A549 (cell line): Measurements from ENCODE around the gene ACOXL. TPM values are rescaled to one million over a fixed set of nuclear protein-coding genes. Genes with fewer than 3 reads are reported as not detected.

ENCODE experiments used
- ATAC-seq, 2 experiments: fragments of 200-7000 bp in 1 of 2; fragments of >200 bp in 1 of 2; cut with Nextera tagmentation in 1 of 2; cut with Tn5 transposase in 1 of 2; 3 replicates each; pipeline versions ENCODE4 v1.8.0 to v1.9.1; 2018 to 2020; ENCODE audit warnings: mild to moderate bottlenecking in 1 of 2, moderate library complexity in 1 of 2
- CTCF ChIA-PET: fragments of 300-600 bp; sonication (Branson Sonifier 250); formaldehyde crosslinking; extraction: SDS; loops from one replicate; lab custom pipeline; 2021; ENCODE audit warnings: antibody characterized with exemption, inconsistent platforms; lab: Yijun Ruan, JAX
- POLR2A ChIA-PET: fragments of 350-600 bp; formaldehyde crosslinking; extraction: SDS; loops from one replicate; lab custom pipeline; 2021; ENCODE audit warnings: antibody characterized with exemption, inconsistent platforms; lab: Yijun Ruan, JAX
- DNase-seq, 2 experiments: peaks; one replicate each; pipeline versions ENCODE4 v3.0.0 to v3.0.0-alpha.2; 2011 to 2016; ENCODE audit warnings: low read depth in 1 of 2, low spot score in 1 of 2
- FAIRE-seq: peaks from 2 replicates; lab custom pipeline; 2011; peaks lifted over from hg19 to GRCh38; lab: Jason Lieb, UNC
- H3K27ac ChIP-seq, 2 experiments: fragments of >200 bp; sonication (Bioruptor Twin); formaldehyde crosslinking; 3 replicates each; pipeline ENCODE4 v1.5.1; 2016 to 2017
- H3K4me1 ChIP-seq: fragments of >200 bp; sonication (Bioruptor Twin); formaldehyde crosslinking; 3 replicates; pipeline ENCODE4 v1.6.1; 2016
- H3K4me2 ChIP-seq: fragments of >200 bp; sonication (Bioruptor Twin); formaldehyde crosslinking; 3 replicates; pipeline ENCODE4 v1.6.1; 2016
- H3K4me3 ChIP-seq: fragments of >200 bp; sonication (Bioruptor Twin); formaldehyde crosslinking; 3 replicates; pipeline ENCODE4 v1.5.1; 2016
- H3K9me3 ChIP-seq: fragments of >200 bp; sonication (Bioruptor Twin); formaldehyde crosslinking; 3 replicates; pipeline ENCODE4 v1.6.1; 2016
- BHLHE40 ChIP-seq: IDR thresholded peaks from 2 replicates; pipeline ENCODE4 v1.6.1; 2012; ENCODE audit warnings: low read depth, low read length, inconsistent platforms
- CBX8 ChIP-seq: fragments of 200-600 bp; sonication (generic); IDR thresholded peaks from 2 replicates; pipeline ENCODE4 v1.6.1; 2016
- CTCF ChIP-seq: fragments of >200 bp; sonication (Bioruptor Twin); formaldehyde crosslinking; IDR thresholded peaks from 3 replicates; pipeline ENCODE4 v1.5.1; 2016
- E2F6 ChIP-seq: IDR thresholded peaks from 2 replicates; pipeline ENCODE4 v1.6.1; 2012; ENCODE audit warnings: low read depth, borderline replicate concordance
- EHMT2 ChIP-seq: fragments of 200-600 bp; sonication (generic); IDR thresholded peaks from 2 replicates; pipeline ENCODE4 v1.6.1; 2016; ENCODE audit warnings: antibody characterized with exemption, low read depth, mild to moderate bottlenecking, moderate library complexity
- ELK1 ChIP-seq: fragments of 150-350 bp; IDR thresholded peaks from 2 replicates; pipeline ENCODE4 v1.6.1; 2014; ENCODE audit warnings: low read depth, mild to moderate bottlenecking, low read length
- FOSL2 ChIP-seq, 2 experiments: fragments of 450-650 bp in 1 of 2; fragments of >200 bp in 1 of 2; sonication (Bioruptor Twin) in 1 of 2; formaldehyde crosslinking; IDR thresholded peaks; 2 replicates each; pipeline versions ENCODE4 v1.5.0 to v1.6.1; 2016 to 2020; ENCODE audit warnings: mild to moderate bottlenecking in 1 of 2, moderate library complexity in 1 of 2
- HES2 ChIP-seq: fragments of >200 bp; sonication (Bioruptor Twin); formaldehyde crosslinking; IDR thresholded peaks from 2 replicates; pipeline ENCODE4 v1.6.1; 2016
- HEYL ChIP-seq: fragments of 250-450 bp; sonication (Bioruptor Pico); IDR thresholded peaks from 2 replicates; pipeline ENCODE4 v1.8.0; 2021; ENCODE audit warnings: mild to moderate bottlenecking, moderate library complexity
- HOXB5 ChIP-seq: fragments of 250-450 bp; sonication (Bioruptor Pico); IDR thresholded peaks from 2 replicates; pipeline ENCODE4 v1.5.0; 2020; ENCODE audit warnings: mild to moderate bottlenecking, moderate library complexity
- JUN ChIP-seq, 2 experiments: fragments of >200 bp; sonication (Bioruptor Twin); formaldehyde crosslinking; IDR thresholded peaks; 2 replicates in 1 of 2; 3 replicates in 1 of 2; pipeline ENCODE4 v1.6.1; 2016 to 2017
- NFE2L2 ChIP-seq: fragments of 150-350 bp; conservative IDR thresholded peaks from 2 replicates; pipeline ENCODE4 v1.6.1; 2014; ENCODE audit warnings: low read length
- NPAS2 ChIP-seq: fragments of 250-450 bp; sonication (Bioruptor Pico); IDR thresholded peaks from 2 replicates; pipeline ENCODE4 v1.8.0; 2022; ENCODE audit warnings: mild to moderate bottlenecking, moderate library complexity, borderline replicate concordance
- PBX3 ChIP-seq: IDR thresholded peaks from 2 replicates; pipeline ENCODE4 v1.6.1; 2012
- PHF8 ChIP-seq: fragments of 200-600 bp; sonication (generic); IDR thresholded peaks from 2 replicates; pipeline ENCODE4 v1.6.1; 2016; ENCODE audit warnings: low read depth, mild to moderate bottlenecking, antibody characterized with exemption, moderate library complexity, borderline replicate concordance
- RAD21 ChIP-seq, 2 experiments: fragments of >200 bp in 1 of 2; sonication (Bioruptor Twin) in 1 of 2; formaldehyde crosslinking in 1 of 2; IDR thresholded peaks in 1 of 2; conservative IDR thresholded peaks in 1 of 2; 2 replicates in 1 of 2; 3 replicates in 1 of 2; pipeline ENCODE4 v1.6.1; 2012 to 2018; ENCODE audit warnings: inconsistent platforms in 1 of 2
- RARB ChIP-seq: fragments of 250-450 bp; sonication (Bioruptor Pico); IDR thresholded peaks from 2 replicates; pipeline ENCODE4 v1.8.0; 2021; ENCODE audit warnings: mild to moderate bottlenecking, moderate library complexity
- RCOR1 ChIP-seq: fragments of 150-350 bp; IDR thresholded peaks from 2 replicates; pipeline ENCODE4 v1.6.1; 2014; ENCODE audit warnings: antibody characterized with exemption, low read length, low read depth
- RNF2 ChIP-seq: fragments of 200-600 bp; sonication (generic); IDR thresholded peaks from 2 replicates; pipeline ENCODE4 v1.6.1; 2016; ENCODE audit warnings: low read depth, mild to moderate bottlenecking, antibody characterized with exemption, moderate library complexity, borderline replicate concordance
- SMC3 ChIP-seq: fragments of >200 bp; sonication (Bioruptor Twin); formaldehyde crosslinking; IDR thresholded peaks from 3 replicates; pipeline ENCODE4 v1.6.1; 2018; ENCODE audit warnings: inconsistent platforms
- ZC3H11A ChIP-seq: fragments of 450-650 bp; IDR thresholded peaks from 2 replicates; pipeline ENCODE4 v1.6.1; 2014; ENCODE audit warnings: antibody characterized with exemption, mild to moderate bottlenecking
- ZFP36 ChIP-seq: fragments of 450-650 bp; IDR thresholded peaks from 2 replicates; pipeline ENCODE4 v1.6.1; 2014; ENCODE audit warnings: borderline replicate concordance; ENCODE audit not compliant: partially characterized antibody
- ZSCAN20 ChIP-seq: fragments of 250-450 bp; sonication (Bioruptor Pico); IDR thresholded peaks from 2 replicates; pipeline ENCODE4 v1.8.0; 2022; ENCODE audit warnings: mild to moderate bottlenecking, moderate library complexity
- WGBS: methylation state at CpG from one replicate; pipeline ENCODE4 v1.1.6; 2017; ENCODE audit errors: missing lambda C conversion rate; 5-methylcytosine and 5-hydroxymethylcytosine counted together
- polyA plus RNA-seq, 4 experiments: library from polyadenylated mRNA; depleted of rRNA in 3 of 4; stranded (reverse); fragments of >200 nt; fragmentation: RNase III in 1 of 4; extraction: RNeasy Plus Mini Kit Qiagen cat#74134 plus additional on column Dnase treatment in 1 of 4; gene quantifications; 2 replicates in 3 of 4; 3 replicates in 1 of 4; pipeline ENCODE4 v1.2.3, GENCODE V29; 2011 to 2017

The ACOXL gene
- polyA plus RNA-seq, 2 of the 4 experiments (the other 2 are of a cell fraction) = not detected

GRCh38 chr2:110755491-110756078 is 23.2 kb downstream of the ACOXL start:
- FAIRE-seq = no peak
- no peak overlapping the region for H3K27ac ChIP-seq

GRCh38 chr2:110759411-110759810 is 27.0 kb downstream of the ACOXL start:
- POLR2A ChIA-PET = no interaction called here
- ATAC-seq = no peak

More at GRCh38 chr2:110755491-110756078, 23.2 kb downstream of the ACOXL start:
- no peak overlapping the region for H3K4me2 ChIP-seq
- WGBS = 2% methylated on average over 4 of the region's 4 CpGs
- peaks cover 20% of the 10 kb centered on the region for H3K9me3 ChIP-seq
- ATAC-seq = no peak
- H3K4me3 ChIP-seq = no peak overlapping the region
- POLR2A ChIA-PET = no interaction called here
- CTCF ChIA-PET = interaction anchor here (0.6 to 2.8 kb wide), 16 partner anchors 9 to 103 kb away, joined by 3 to 11 read pairs (median 4); no protein-coding TSS in a partner anchor
- DNase-seq = peak in 1 of 2 experiments; percentile 14
- TF ChIP-seq RCOR1 (no peak), RAD21 (conservative IDR thresholded peaks at IDR 0.05 in 1 of 2, IDR thresholded peaks at IDR 0.05 in 1 of 2) (peak; percentile 61 to 72), SMC3 (peak; percentile 57), CTCF (peak; percentile 67)
- H3K4me1 ChIP-seq = no peaks in the 10 kb centered on the region

GRCh38 chr2:110764931-110765330 is 32.6 kb downstream of the ACOXL start:
- Histone ChIP-seq H3K9me3 (peaks cover 2% of the 10 kb centered on the region; the same call in 1 of the 3 replicates), H3K27ac (no peak overlapping the region), H3K4me1 (no peaks in the 10 kb centered on the region), H3K4me2 (no peak overlapping the region), H3K4me3 (no peak overlapping the region)
- FAIRE-seq (no peak), DNase-seq (no peak), ATAC-seq (no peak)
- ChIA-PET CTCF (no interaction called here), POLR2A (no interaction called here)
- TF ChIP-seq HEYL (CRISPR knock-in tag) (no peak), ELK1 (no peak), RAD21 (conservative IDR thresholded peaks at IDR 0.05 in 1 of 2, IDR thresholded peaks at IDR 0.05 in 1 of 2) (no peak), ZSCAN20 (CRISPR knock-in tag) (no peak), RNF2 (no peak), E2F6 (no peak), ZC3H11A (no peak), NPAS2 (CRISPR knock-in tag) (no peak)
- 10% methylated on average over 1 of the region's 1 CpG for WGBS

More at GRCh38 chr2:110759411-110759810, 27.0 kb downstream of the ACOXL start:
- DNase-seq (no peak), FAIRE-seq (no peak)
- WGBS = 0% methylated on average over 2 of the region's 2 CpGs
- no peak for TF ChIP-seq HOXB5 (CRISPR knock-in tag)
- TF ChIP-seq PBX3 = no peak
- no peak for TF ChIP-seq RAD21 (conservative IDR thresholded peaks at IDR 0.05 in 1 of 2, IDR thresholded peaks at IDR 0.05 in 1 of 2)
- TF ChIP-seq CBX8 = no peak
- no peak for TF ChIP-seq PHF8
- TF ChIP-seq RARB (CRISPR knock-in tag) = no peak
- TF ChIP-seq JUN (IDR thresholded peaks at IDR 0.05) = no peak
- no peak for TF ChIP-seq BHLHE40
- TF ChIP-seq FOSL2 (IDR thresholded peaks at IDR 0.05) = no peak
- TF ChIP-seq FOSL2 (CRISPR knock-in tag; IDR thresholded peaks at IDR 0.05) = no peak
- TF ChIP-seq SMC3 = no peak
- no peak for TF ChIP-seq NFE2L2
- TF ChIP-seq HES2 = no peak
- no peak for TF ChIP-seq ZFP36
- no peak for TF ChIP-seq EHMT2
- Histone ChIP-seq H3K4me1 (no peaks in the 10 kb centered on the region), H3K27ac (no peak overlapping the region), H3K4me2 (no peak overlapping the region), H3K4me3 (no peak overlapping the region), H3K9me3 (peaks cover 20% of the 10 kb centered on the region)
- CTCF ChIA-PET = no interaction called here
